ENCODE results near the gene SLC16A12. TPM values are rescaled to one million over a fixed set of nuclear protein-coding genes. Genes with fewer than 3 reads are reported as not detected.

Gene SLC16A12
- total and polyA plus RNA-seq, 10 of the 15 experiments (the other 5 are each of a cell fraction or from before 2014, with no cell fraction given): not detected

DNA sequence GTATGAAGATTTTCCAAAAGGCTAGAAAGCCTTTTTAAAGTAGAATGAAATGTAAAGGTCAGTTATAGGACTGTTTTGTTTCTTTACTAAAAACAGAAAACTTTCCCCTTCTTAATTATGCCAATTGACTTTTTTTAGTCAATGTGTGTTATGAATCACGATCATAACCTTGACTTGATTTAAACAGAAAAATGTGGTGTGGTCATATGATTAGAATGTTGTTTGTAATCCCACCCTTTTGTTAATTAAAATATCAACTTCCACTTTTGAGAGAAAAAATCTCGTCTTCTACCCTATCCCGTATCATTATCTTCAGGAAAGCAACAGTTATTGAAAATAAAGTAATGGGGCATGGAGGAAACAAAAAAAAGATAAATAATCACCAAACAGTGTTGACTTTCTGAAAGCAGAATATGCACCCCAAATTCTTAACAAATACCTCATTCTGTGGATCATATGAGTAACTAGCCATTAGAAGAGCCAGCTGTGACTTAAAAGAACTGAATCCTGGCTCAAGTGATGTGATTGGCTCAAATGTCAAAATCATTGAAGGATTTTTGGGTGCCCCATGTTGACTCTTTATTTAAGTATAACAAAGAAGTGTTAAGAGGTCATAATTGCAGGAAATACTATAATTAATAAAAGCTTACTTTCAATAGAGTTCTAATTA is 32.3 kb upstream of the SLC16A12 start:
- RAD21 ChIA-PET (ENCODE audit: unreplicated experiment): interaction anchor here (1.1 to 1.7 kb wide), 5 partner anchors 138 to 352 kb away, joined by 3 to 5 read pairs (median 3); partner anchors contain the start of gene LIPA
- H2AFZ ChIP-seq (ENCODE audit: control insufficient read depth, low read depth, low read length): no peak overlapping the region
- DNase-seq (ENCODE audit: low read depth, low spot score): no peak

DNA sequence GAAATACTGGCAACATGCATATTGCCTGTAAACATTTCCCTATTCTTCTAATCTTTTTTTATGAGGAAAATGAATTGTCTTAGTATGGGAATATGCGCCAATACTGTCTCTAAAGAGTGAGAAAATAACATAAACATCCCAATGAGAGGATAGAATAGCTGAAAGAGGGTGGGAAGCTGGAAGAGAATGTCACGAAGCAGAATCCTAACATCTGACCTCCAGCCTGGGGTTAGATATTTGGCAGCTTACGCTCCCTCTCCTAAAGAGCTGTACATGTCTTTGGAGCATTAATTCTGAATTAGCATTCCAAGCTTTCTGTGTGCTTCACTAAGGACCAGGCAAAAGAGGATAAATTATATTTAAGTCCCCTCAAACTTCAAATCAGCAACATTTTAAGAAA is 31.6 kb upstream of the SLC16A12 start:
- CTCF ChIA-PET: interaction anchor here (0.8 to 2.0 kb wide), 5 partner anchors 15 to 198 kb away, joined by 3 to 5 read pairs (median 4); partner anchors contain the start of gene KIF20B
- DNase-seq (ENCODE audit: low read depth, low spot score): no peak
- SMC1A ChIA-PET (ENCODE audit: uncharacterized antibody, unreplicated experiment): interaction anchor here (0.9 to 2.4 kb wide), 3 partner anchors 11 to 350 kb away, joined by 3 to 6 read pairs (median 4); no protein-coding TSS in a partner anchor
- POLR2A ChIA-PET: no interaction called here
- Histone ChIP-seq H3K27me3 (replicated peaks in 1 of 2; ENCODE audit: control insufficient read depth in 2 of 2, insufficient read depth in 2 of 2, low read length in 1 of 2) (no peaks in the 10 kb centered on the region), H3K4me3 (no peak overlapping the region), H3K4me2 (ENCODE audit: control insufficient read depth, insufficient read depth) (no peak overlapping the region), H3K9me3 (replicated peaks; ENCODE audit: control insufficient read depth, insufficient read depth, low read length) (no peaks in the 10 kb centered on the region), H3K9ac (ENCODE audit: control insufficient read depth, insufficient read depth, low read length) (no peak overlapping the region), H3K27ac (ENCODE audit: control insufficient read depth, insufficient read depth) (no peak overlapping the region), H3K4me1 (ENCODE audit: control insufficient read depth, insufficient read depth, low read length) (no peaks in the 10 kb centered on the region), H3K36me3 (ENCODE audit: control insufficient read depth in 2 of 2, insufficient read depth in 2 of 2, low read length in 1 of 2) (no peaks in the 10 kb centered on the region), H4K20me1 (ENCODE audit: control insufficient read depth, insufficient read depth) (no peaks in the 10 kb centered on the region), H3K79me2 (ENCODE audit: control insufficient read depth, insufficient read depth, low read length) (no peaks in the 10 kb centered on the region), H2AFZ (ENCODE audit: control insufficient read depth, low read depth, low read length) (no peak overlapping the region)
- TF ChIP-seq PML (IDR thresholded peaks at IDR 0.05; ENCODE audit: low read length) (no peak), POLR2AphosphoS2 (IDR thresholded peaks at IDR 0.05; ENCODE audit: low read depth, low read length) (no peak), MTA3 (IDR thresholded peaks at IDR 0.05; ENCODE audit: borderline replicate concordance, low read length) (no peak), SMARCA5 (IDR thresholded peaks at IDR 0.05) (no peak), FOS (IDR thresholded peaks at IDR 0.05; ENCODE audit: borderline replicate concordance, extremely low read depth, insufficient read length) (no peak), CHD4 (IDR thresholded peaks at IDR 0.05) (no peak), SMC3 (IDR thresholded peaks at IDR 0.05; ENCODE audit: borderline replicate concordance, low read length) (no peak)
- TF ChIP-seq, protein P1, sequence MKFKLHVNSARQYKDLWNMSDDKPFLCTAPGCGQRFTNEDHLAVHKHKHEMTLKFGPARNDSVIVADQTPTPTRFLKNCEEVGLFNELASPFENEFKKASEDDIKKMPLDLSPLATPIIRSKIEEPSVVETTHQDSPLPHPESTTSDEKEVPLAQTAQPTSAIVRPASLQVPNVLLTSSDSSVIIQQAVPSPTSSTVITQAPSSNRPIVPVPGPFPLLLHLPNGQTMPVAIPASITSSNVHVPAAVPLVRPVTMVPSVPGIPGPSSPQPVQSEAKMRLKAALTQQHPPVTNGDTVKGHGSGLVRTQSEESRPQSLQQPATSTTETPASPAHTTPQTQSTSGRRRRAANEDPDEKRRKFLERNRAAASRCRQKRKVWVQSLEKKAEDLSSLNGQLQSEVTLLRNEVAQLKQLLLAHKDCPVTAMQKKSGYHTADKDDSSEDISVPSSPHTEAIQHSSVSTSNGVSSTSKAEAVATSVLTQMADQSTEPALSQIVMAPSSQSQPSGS (IDR thresholded peaks at IDR 0.05; ENCODE audit: low read length): no peak
- TF ChIP-seq, protein P2, sequence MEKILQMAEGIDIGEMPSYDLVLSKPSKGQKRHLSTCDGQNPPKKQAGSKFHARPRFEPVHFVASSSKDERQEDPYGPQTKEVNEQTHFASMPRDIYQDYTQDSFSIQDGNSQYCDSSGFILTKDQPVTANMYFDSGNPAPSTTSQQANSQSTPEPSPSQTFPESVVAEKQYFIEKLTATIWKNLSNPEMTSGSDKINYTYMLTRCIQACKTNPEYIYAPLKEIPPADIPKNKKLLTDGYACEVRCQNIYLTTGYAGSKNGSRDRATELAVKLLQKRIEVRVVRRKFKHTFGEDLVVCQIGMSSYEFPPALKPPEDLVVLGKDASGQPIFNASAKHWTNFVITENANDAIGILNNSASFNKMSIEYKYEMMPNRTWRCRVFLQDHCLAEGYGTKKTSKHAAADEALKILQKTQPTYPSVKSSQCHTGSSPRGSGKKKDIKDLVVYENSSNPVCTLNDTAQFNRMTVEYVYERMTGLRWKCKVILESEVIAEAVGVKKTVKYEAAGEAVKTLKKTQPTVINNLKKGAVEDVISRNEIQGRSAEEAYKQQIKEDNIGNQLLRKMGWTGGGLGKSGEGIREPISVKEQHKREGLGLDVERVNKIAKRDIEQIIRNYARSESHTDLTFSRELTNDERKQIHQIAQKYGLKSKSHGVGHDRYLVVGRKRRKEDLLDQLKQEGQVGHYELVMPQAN (conservative IDR thresholded peaks at IDR 0.05): no peak
- in situ Hi-C loops (cut with MboI) (loop anchor here (10.0 kb wide), 1 partner anchor 532 kb away; no protein-coding TSS in a partner anchor), intact Hi-C loops (cut with micrococcal nuclease; ENCODE audit: unreplicated experiment) (loop anchor here (10.0 kb wide), 1 partner anchor 532 kb away; no protein-coding TSS in a partner anchor)
- RAD21 ChIA-PET (ENCODE audit: unreplicated experiment): interaction anchor here (0.7 to 1.7 kb wide), 5 partner anchors 198 to 351 kb away, joined by 3 to 5 read pairs (median 3); partner anchors contain the start of gene LIPA
- FAIRE-seq: no peak
- 32% methylated on average over 3 of the region's 3 CpGs for WGBS (ENCODE audit: insufficient coverage, insufficient replicate concordance, low lambda C conversion rate, missing lambda C conversion rate)
- BruUV-seq (replicated peaks): no TSS peak
- no peak for ATAC-seq

More for the DNA sequence above, 32.3 kb upstream of the SLC16A12 start:
- Histone ChIP-seq H3K9ac (ENCODE audit: control insufficient read depth, insufficient read depth, low read length) (no peak overlapping the region), H3K4me3 (no peak overlapping the region), H3K27ac (ENCODE audit: control insufficient read depth, insufficient read depth) (no peak overlapping the region), H3K4me1 (ENCODE audit: control insufficient read depth, insufficient read depth, low read length) (no peaks in the 10 kb centered on the region), H3K79me2 (ENCODE audit: control insufficient read depth, insufficient read depth, low read length) (no peaks in the 10 kb centered on the region), H3K27me3 (replicated peaks in 1 of 2; ENCODE audit: control insufficient read depth in 2 of 2, insufficient read depth in 2 of 2, low read length in 1 of 2) (no peaks in the 10 kb centered on the region), H3K36me3 (ENCODE audit: control insufficient read depth in 2 of 2, insufficient read depth in 2 of 2, low read length in 1 of 2) (no peaks in the 10 kb centered on the region), H3K9me3 (replicated peaks; ENCODE audit: control insufficient read depth, insufficient read depth, low read length) (no peaks in the 10 kb centered on the region), H4K20me1 (ENCODE audit: control insufficient read depth, insufficient read depth) (no peaks in the 10 kb centered on the region), H3K4me2 (ENCODE audit: control insufficient read depth, insufficient read depth) (no peak overlapping the region)
- ChIA-PET SMC1A (ENCODE audit: uncharacterized antibody, unreplicated experiment) (interaction anchor here (0.5 to 2.4 kb wide), 5 partner anchors 11 to 622 kb away, joined by 3 to 6 read pairs (median 3); no protein-coding TSS in a partner anchor), CTCF (interaction anchor here (0.8 to 2.0 kb wide), 7 partner anchors 8 to 309 kb away, joined by 3 to 5 read pairs (median 4); partner anchors contain the start of gene KIF20B), POLR2A (no interaction called here)
- intact Hi-C loops (cut with micrococcal nuclease; ENCODE audit: unreplicated experiment): loop anchor here (10.0 kb wide), 1 partner anchor 533 kb away; no protein-coding TSS in a partner anchor
- 10% methylated on average over 3 of the region's 3 CpGs for WGBS (ENCODE audit: insufficient coverage, insufficient replicate concordance, low lambda C conversion rate, missing lambda C conversion rate)
- no peak for FAIRE-seq
- in situ Hi-C loops (cut with MboI): loop anchor here (10.0 kb wide), 1 partner anchor 533 kb away; no protein-coding TSS in a partner anchor
- no TSS peak for BruUV-seq (replicated peaks)
- TF ChIP-seq WRNIP1 (IDR thresholded peaks at IDR 0.05; ENCODE audit: borderline replicate concordance, low read depth, low read length): no peak
- no peak for TF ChIP-seq STAT3 (IDR thresholded peaks at IDR 0.05; ENCODE audit: low read depth, low read length)
- no peak for ATAC-seq
